Immature natural killer cell (primary cell): ENCODE data around the gene VSX2. TPM values are rescaled to one million over a fixed set of nuclear protein-coding genes. Genes with fewer than 3 reads are reported as not detected.

Source experiments
- DNase-seq, 3 donors: peaks; one replicate each; pipeline ENCODE4 v3.0.0; 2022; ENCODE audit warnings: mixed read lengths in 1 of 3
- H3K27ac Mint-ChIP-seq, 6 donors: one replicate each; pipeline ENCODE4 v1.8.0; 2020; ENCODE audit warnings: mixed read lengths in 6 of 6, mild to moderate bottlenecking in 5 of 6, inconsistent platforms in 4 of 6, moderate library complexity in 3 of 6
- H3K27me3 Mint-ChIP-seq, 3 donors: one replicate each; pipeline ENCODE4 v1.8.0; 2020 to 2021; ENCODE audit warnings: low read depth in 3 of 3, mild to moderate bottlenecking in 3 of 3, mixed read lengths in 3 of 3, moderate library complexity in 3 of 3, inconsistent platforms in 1 of 3
- H3K36me3 Mint-ChIP-seq, 3 donors: one replicate each; pipeline ENCODE4 v1.8.0; 2020; ENCODE audit warnings: mixed read lengths in 3 of 3, inconsistent platforms in 2 of 3, mild to moderate bottlenecking in 2 of 3
- H3K4me1 Mint-ChIP-seq, 2 donors: one replicate each; pipeline ENCODE4 v1.8.0; 2020; ENCODE audit warnings: inconsistent platforms in 2 of 2, mild to moderate bottlenecking in 2 of 2, mixed read lengths in 2 of 2, moderate library complexity in 1 of 2
- H3K4me3 Mint-ChIP-seq, 5 donors: one replicate each; pipeline ENCODE4 v1.8.0; 2020; ENCODE audit warnings: mild to moderate bottlenecking in 5 of 5, mixed read lengths in 5 of 5, inconsistent platforms in 3 of 5, moderate library complexity in 3 of 5
- H3K9me3 Mint-ChIP-seq, 6 donors: one replicate each; pipeline ENCODE4 v1.8.0; 2020; ENCODE audit warnings: mild to moderate bottlenecking in 6 of 6, mixed read lengths in 6 of 6, inconsistent platforms in 4 of 6, moderate library complexity in 3 of 6
- polyA plus RNA-seq, 3 donors: library from polyadenylated mRNA; unstranded; fragments of 300-500 nt; fragmentation: Illumina TruSeq; gene quantifications; one replicate each; pipeline ENCODE4 v1.2.3, GENCODE V29; 2021

Gene VSX2
- polyA plus RNA-seq: not detected

GRCh38 chr14:74238974-74239847 lies at the start of gene VSX2:
VSX2 (plus strand) TSS chr14:74239449; CDS start chr14:74239562, 113 bp downstream.
- peaks cover 5 to 9% of the 10 kb centered on the region in 2 donors for H3K4me1 Mint-ChIP-seq
- no peak within 1 kb of the TSS for H3K27ac Mint-ChIP-seq
- H3K27me3 Mint-ChIP-seq: peaks cover 15 to 34% (median 24%) of the 10 kb centered on the region in 3 donors
- H3K4me3 Mint-ChIP-seq: peak within 1 kb of the TSS in 1 of 5 donors; percentile 13
- DNase-seq: no peak
- H3K9me3 Mint-ChIP-seq: peaks cover 0 to 2% (median 0%) of the 10 kb centered on the region in 6 donors
- H3K36me3 Mint-ChIP-seq: peaks cover 0 to 7% (median 0%) of the 10 kb centered on the region in 3 donors

GRCh38 chr14:74190927-74191575 lies 48.2 kb upstream of the VSX2 start:
- Mint-ChIP-seq H3K27me3 (no peaks in the 10 kb centered on the region), H3K27ac (no peak overlapping the region), H3K4me1 (no peaks in the 10 kb centered on the region), H3K36me3 (peaks cover 8 to 11% (median 8%) of the 10 kb centered on the region in 3 donors), H3K9me3 (no peaks in the 10 kb centered on the region), H3K4me3 (no peak overlapping the region)
- DNase-seq: no peak

GRCh38 chr14:74194506-74195274 lies 44.6 kb upstream of the VSX2 start:
- no peak for DNase-seq
- Mint-ChIP-seq H3K27ac (no peak overlapping the region), H3K27me3 (no peaks in the 10 kb centered on the region), H3K4me3 (no peak overlapping the region), H3K9me3 (no peaks in the 10 kb centered on the region), H3K36me3 (peaks cover 8 to 18% (median 16%) of the 10 kb centered on the region in 3 donors), H3K4me1 (no peaks in the 10 kb centered on the region)

GRCh38 chr14:74195623-74196022 lies 43.6 kb upstream of the VSX2 start:
- no peak for DNase-seq
- H3K36me3 Mint-ChIP-seq: peaks cover 8 to 25% (median 14%) of the 10 kb centered on the region in 3 donors
- no peaks in the 10 kb centered on the region for H3K27me3 Mint-ChIP-seq
- no peak overlapping the region for H3K27ac Mint-ChIP-seq
- H3K4me3 Mint-ChIP-seq: no peak overlapping the region
- no peaks in the 10 kb centered on the region for H3K9me3 Mint-ChIP-seq
- H3K4me1 Mint-ChIP-seq: no peaks in the 10 kb centered on the region

- Mint-ChIP-seq H3K4me1 (no peaks in the 10 kb centered on the region), H3K9me3 (no peaks in the 10 kb centered on the region), H3K27me3 (peaks cover 0 to 3% (median 0%) of the 10 kb centered on the region in 3 donors), H3K27ac (no peak overlapping the region), H3K4me3 (no peak overlapping the region), H3K36me3 (peaks cover 6 to 28% (median 6%) of the 10 kb centered on the region in 3 donors)
- no peak for DNase-seq
Measured at GRCh38 chr14:74198441-74199234, 40.6 kb upstream of the VSX2 start.

GRCh38 chr14:74202113-74202512 lies 37.1 kb upstream of the VSX2 start:
- no peak for DNase-seq
- no peaks in the 10 kb centered on the region for H3K4me1 Mint-ChIP-seq
- peaks cover 0 to 3% (median 0%) of the 10 kb centered on the region in 3 donors for H3K27me3 Mint-ChIP-seq
- no peak overlapping the region for H3K4me3 Mint-ChIP-seq
- no peaks in the 10 kb centered on the region for H3K9me3 Mint-ChIP-seq
- no peak overlapping the region for H3K27ac Mint-ChIP-seq
- H3K36me3 Mint-ChIP-seq: peaks cover 6 to 36% (median 6%) of the 10 kb centered on the region in 3 donors

GRCh38 chr14:74203639-74204038 lies 35.6 kb upstream of the VSX2 start:
- H3K36me3 Mint-ChIP-seq: peaks cover 6 to 36% (median 6%) of the 10 kb centered on the region in 3 donors
- no peaks in the 10 kb centered on the region for H3K4me1 Mint-ChIP-seq
- H3K9me3 Mint-ChIP-seq: no peaks in the 10 kb centered on the region
- peaks cover 0 to 6% (median 3%) of the 10 kb centered on the region in 3 donors for H3K27me3 Mint-ChIP-seq
- no peak overlapping the region for H3K27ac Mint-ChIP-seq
- no peak overlapping the region for H3K4me3 Mint-ChIP-seq
- no peak for DNase-seq

- Mint-ChIP-seq H3K36me3 (peaks cover 0 to 28% (median 6%) of the 10 kb centered on the region in 3 donors), H3K4me1 (no peaks in the 10 kb centered on the region), H3K27me3 (peaks cover 0 to 6% (median 3%) of the 10 kb centered on the region in 3 donors), H3K4me3 (no peak overlapping the region), H3K27ac (no peak overlapping the region), H3K9me3 (no peaks in the 10 kb centered on the region)
- no peak for DNase-seq
Measured at GRCh38 chr14:74204491-74204890, 34.8 kb upstream of the VSX2 start.

- no peaks in the 10 kb centered on the region for H3K4me1 Mint-ChIP-seq
- no peaks in the 10 kb centered on the region for H3K9me3 Mint-ChIP-seq
- H3K27ac Mint-ChIP-seq: no peak overlapping the region
- H3K36me3 Mint-ChIP-seq: peaks cover 0 to 17% (median 6%) of the 10 kb centered on the region in 3 donors
- no peak for DNase-seq
- peaks cover 2 to 6% (median 3%) of the 10 kb centered on the region in 3 donors for H3K27me3 Mint-ChIP-seq
- no peak overlapping the region for H3K4me3 Mint-ChIP-seq
Measured at GRCh38 chr14:74205882-74206281, 33.4 kb upstream of the VSX2 start.

GRCh38 chr14:74207943-74208342 lies 31.3 kb upstream of the VSX2 start:
- no peaks in the 10 kb centered on the region for H3K4me1 Mint-ChIP-seq
- no peak overlapping the region for H3K27ac Mint-ChIP-seq
- no peak overlapping the region for H3K4me3 Mint-ChIP-seq
- no peak for DNase-seq
- peaks cover 0 to 8% (median 0%) of the 10 kb centered on the region in 3 donors for H3K36me3 Mint-ChIP-seq
- H3K9me3 Mint-ChIP-seq: no peaks in the 10 kb centered on the region
- H3K27me3 Mint-ChIP-seq: peaks cover 2 to 7% (median 3%) of the 10 kb centered on the region in 3 donors

GRCh38 chr14:74208642-74209041 lies 30.6 kb upstream of the VSX2 start:
- peaks cover 0 to 8% (median 0%) of the 10 kb centered on the region in 3 donors for H3K36me3 Mint-ChIP-seq
- H3K9me3 Mint-ChIP-seq: no peaks in the 10 kb centered on the region
- DNase-seq: no peak
- H3K27ac Mint-ChIP-seq: no peak overlapping the region
- H3K4me3 Mint-ChIP-seq: no peak overlapping the region
- no peaks in the 10 kb centered on the region for H3K4me1 Mint-ChIP-seq
- peaks cover 2 to 4% (median 3%) of the 10 kb centered on the region in 3 donors for H3K27me3 Mint-ChIP-seq

GRCh38 chr14:74211945-74212580 lies 27.2 kb upstream of the VSX2 start:
- DNase-seq: no peak
- Mint-ChIP-seq H3K4me3 (no peak overlapping the region), H3K4me1 (no peaks in the 10 kb centered on the region), H3K27me3 (peaks cover 3 to 5% (median 4%) of the 10 kb centered on the region in 3 donors), H3K27ac (no peak overlapping the region), H3K9me3 (no peaks in the 10 kb centered on the region), H3K36me3 (no peaks in the 10 kb centered on the region)
